ENCODE results near the gene LPIN1.
"Not testable (repeated sequence)": the region's sequence is repeated elsewhere in the genome, so short reads cannot be mapped to it uniquely, and the experiment has no call there.

LPIN1 gene

DNA sequence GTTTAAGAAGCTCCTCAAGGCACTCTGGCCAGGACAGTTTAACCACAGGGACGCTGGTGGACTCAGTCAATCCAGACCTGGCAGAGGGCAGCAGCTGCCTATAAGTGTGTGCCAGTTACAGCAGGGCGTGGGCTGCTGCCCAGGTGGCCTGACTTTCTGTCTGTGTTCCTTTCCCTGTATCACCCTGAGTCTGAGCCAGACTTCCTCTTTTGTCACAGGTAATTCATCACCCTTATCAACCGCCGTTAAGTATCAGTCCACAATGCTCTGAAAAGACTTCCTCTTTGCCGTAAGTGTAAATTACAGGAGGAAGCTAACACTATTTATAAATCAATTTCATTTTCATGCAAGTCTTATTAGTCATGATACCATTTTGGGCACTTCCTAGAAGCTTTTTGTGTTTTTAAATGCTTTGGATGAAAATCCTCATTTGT lies 7.0 kb downstream of the LPIN1 start:
- Histone ChIP-seq H3K4me3 (ENCODE audit: low read length) (no peak overlapping the region), H2AFZ (ENCODE audit: low read depth, low read length) (no peak overlapping the region), H3K36me3 (ENCODE audit: insufficient read depth, low read length) (no peaks in the 10 kb centered on the region), H3K27me3 (ENCODE audit: insufficient read depth, low read length) (no peaks in the 10 kb centered on the region), H3K4me1 (ENCODE audit: insufficient read depth, low read length) (peaks cover 26% of the 10 kb centered on the region), H3K9me3 (ENCODE audit: low read length) (no peaks in the 10 kb centered on the region)

DNA sequence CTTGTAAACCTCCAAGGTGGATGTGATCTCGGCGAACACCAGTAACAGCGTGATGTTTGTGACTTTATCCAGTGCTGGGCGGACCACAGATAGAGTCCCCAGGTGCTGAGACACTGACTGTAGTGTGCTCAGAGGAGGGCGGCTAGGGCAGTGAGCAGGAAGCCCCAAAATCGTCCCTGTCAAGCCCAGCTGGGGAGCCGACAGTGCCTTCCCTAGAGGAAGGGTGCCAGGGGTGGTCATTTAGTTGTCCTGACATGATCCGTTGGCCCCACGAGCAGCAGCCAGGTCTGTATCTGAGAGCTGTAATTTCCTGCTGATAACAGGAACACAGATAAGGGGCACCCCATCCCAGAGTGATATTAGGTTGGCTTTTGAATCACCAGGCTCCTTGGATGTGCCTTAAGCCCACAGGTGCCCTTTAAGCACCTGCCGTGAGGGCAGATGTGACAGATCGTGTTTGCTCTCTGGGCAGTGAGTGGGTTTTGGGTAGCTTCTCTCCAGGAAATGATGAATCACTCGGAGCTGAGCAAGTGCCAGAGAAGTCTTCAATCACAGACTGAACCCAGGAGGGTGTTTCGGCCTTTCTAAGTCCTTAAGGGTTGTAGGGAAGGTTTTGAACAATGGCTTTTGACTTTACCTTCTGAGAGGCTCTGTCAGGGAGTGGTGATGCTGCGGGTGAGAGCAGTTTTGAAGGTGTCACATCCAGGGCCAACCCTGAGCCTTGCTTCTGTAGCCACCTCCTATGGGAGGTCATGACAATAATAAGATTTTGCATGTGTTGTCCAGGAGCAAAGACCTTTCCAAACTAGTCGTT lies 7.7 kb downstream of the LPIN1 start:
- Histone ChIP-seq H3K4me3 (ENCODE audit: low read length) (no peak overlapping the region), H3K4me1 (ENCODE audit: insufficient read depth, low read length) (peaks cover 21% of the 10 kb centered on the region), H3K36me3 (ENCODE audit: insufficient read depth, low read length) (no peaks in the 10 kb centered on the region)

GRCh38 chr2:11754700-11755015 lies 8.2 kb downstream of the LPIN1 start:
- Histone ChIP-seq H3K4me1 (ENCODE audit: insufficient read depth, low read length) (peaks cover 15% of the 10 kb centered on the region), H3K4me3 (ENCODE audit: low read length) (no peak overlapping the region), H3K36me3 (ENCODE audit: insufficient read depth, low read length) (no peaks in the 10 kb centered on the region), H3K9me3 (ENCODE audit: low read length) (no peaks in the 10 kb centered on the region), H2AFZ (ENCODE audit: low read depth, low read length) (no peak overlapping the region), H3K27me3 (ENCODE audit: insufficient read depth, low read length) (no peaks in the 10 kb centered on the region)

More for the DNA sequence above, 7.7 kb downstream of the LPIN1 start:
- Histone ChIP-seq H3K27me3 (ENCODE audit: insufficient read depth, low read length) (no peaks in the 10 kb centered on the region), H2AFZ (ENCODE audit: low read depth, low read length) (no peak overlapping the region), H3K9me3 (ENCODE audit: low read length) (no peaks in the 10 kb centered on the region)

- Histone ChIP-seq H3K36me3 (ENCODE audit: insufficient read depth, low read length) (no peaks in the 10 kb centered on the region), H3K4me1 (ENCODE audit: insufficient read depth, low read length) (peaks cover 8% of the 10 kb centered on the region)
Observed at GRCh38 chr2:11757101-11757500, 10.7 kb downstream of the LPIN1 start.

DNA sequence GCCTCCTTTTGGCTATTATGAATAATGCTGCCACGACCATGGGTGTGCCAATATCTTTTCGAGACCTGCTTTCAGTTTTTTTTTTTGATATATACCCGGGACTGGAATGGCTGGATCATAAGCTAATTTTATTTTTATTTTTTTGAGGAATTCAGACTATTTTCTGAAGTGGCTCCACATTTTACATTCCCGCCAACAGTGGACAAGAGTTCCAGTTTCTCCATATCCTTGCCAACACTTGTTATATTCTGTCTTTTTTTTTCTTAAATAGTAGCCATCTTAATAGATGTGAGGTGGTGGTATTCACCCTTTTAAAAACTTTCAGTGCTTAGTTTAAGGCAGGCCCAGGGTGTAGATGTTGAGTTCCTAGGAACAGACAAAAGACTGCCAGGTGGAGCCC lies 11.8 kb downstream of the LPIN1 start:
- peaks cover 3% of the 10 kb centered on the region for H3K9me3 ChIP-seq (ENCODE audit: low read length)
- no peak overlapping the region for H3K4me3 ChIP-seq (ENCODE audit: low read length)
- H3K36me3 ChIP-seq (ENCODE audit: insufficient read depth, low read length), result no peaks in the 10 kb centered on the region
- H2AFZ ChIP-seq (ENCODE audit: low read depth, low read length), result no peak overlapping the region
- H3K27me3 ChIP-seq (ENCODE audit: insufficient read depth, low read length), result no peaks in the 10 kb centered on the region
- H3K4me1 ChIP-seq (ENCODE audit: insufficient read depth, low read length), result peaks cover 3% of the 10 kb centered on the region

More at GRCh38 chr2:11757101-11757500, 10.7 kb downstream of the LPIN1 start:
- no peak overlapping the region for H2AFZ ChIP-seq (ENCODE audit: low read depth, low read length)
- no peaks in the 10 kb centered on the region for H3K9me3 ChIP-seq (ENCODE audit: low read length)
- no peak overlapping the region for H3K4me3 ChIP-seq (ENCODE audit: low read length)
- H3K27me3 ChIP-seq (ENCODE audit: insufficient read depth, low read length), result no peaks in the 10 kb centered on the region

GRCh38 chr2:11758647-11759046 lies 12.2 kb downstream of the LPIN1 start:
- H3K27me3 ChIP-seq (ENCODE audit: insufficient read depth, low read length), result no peaks in the 10 kb centered on the region
- no peak overlapping the region for H3K4me3 ChIP-seq (ENCODE audit: low read length)
- no peaks in the 10 kb centered on the region for H3K4me1 ChIP-seq (ENCODE audit: insufficient read depth, low read length)
- peaks cover 3% of the 10 kb centered on the region for H3K9me3 ChIP-seq (ENCODE audit: low read length)
- H2AFZ ChIP-seq (ENCODE audit: low read depth, low read length), result no peak overlapping the region
- no peaks in the 10 kb centered on the region for H3K36me3 ChIP-seq (ENCODE audit: insufficient read depth, low read length)

GRCh38 chr2:11759182-11759975 lies 12.9 kb downstream of the LPIN1 start:
- H3K36me3 ChIP-seq (ENCODE audit: insufficient read depth, low read length); H3K4me1 ChIP-seq (ENCODE audit: insufficient read depth, low read length); H3K9me3 ChIP-seq (ENCODE audit: low read length); H3K4me3 ChIP-seq (ENCODE audit: low read length); H3K27me3 ChIP-seq (ENCODE audit: insufficient read depth, low read length); H2AFZ ChIP-seq (ENCODE audit: low read depth, low read length): not testable (repeated sequence)

- Histone ChIP-seq H3K4me3 (ENCODE audit: low read length) (no peak overlapping the region), H3K36me3 (ENCODE audit: insufficient read depth, low read length) (peaks cover 13% of the 10 kb centered on the region), H3K27me3 (ENCODE audit: insufficient read depth, low read length) (no peaks in the 10 kb centered on the region), H2AFZ (ENCODE audit: low read depth, low read length) (no peak overlapping the region), H3K4me1 (ENCODE audit: insufficient read depth, low read length) (no peaks in the 10 kb centered on the region), H3K9me3 (ENCODE audit: low read length) (peaks cover 14% of the 10 kb centered on the region)
Observed at GRCh38 chr2:11761259-11761658, 14.8 kb downstream of the LPIN1 start.

GRCh38 chr2:11762031-11762430 lies 15.6 kb downstream of the LPIN1 start:
- no peaks in the 10 kb centered on the region for H3K4me1 ChIP-seq (ENCODE audit: insufficient read depth, low read length)
- H3K4me3 ChIP-seq (ENCODE audit: low read length), result no peak overlapping the region
- H3K9me3 ChIP-seq (ENCODE audit: low read length), result peaks cover 14% of the 10 kb centered on the region
- peaks cover 20% of the 10 kb centered on the region for H3K36me3 ChIP-seq (ENCODE audit: insufficient read depth, low read length)
- no peaks in the 10 kb centered on the region for H3K27me3 ChIP-seq (ENCODE audit: insufficient read depth, low read length)
- H2AFZ ChIP-seq (ENCODE audit: low read depth, low read length), result no peak overlapping the region

DNA sequence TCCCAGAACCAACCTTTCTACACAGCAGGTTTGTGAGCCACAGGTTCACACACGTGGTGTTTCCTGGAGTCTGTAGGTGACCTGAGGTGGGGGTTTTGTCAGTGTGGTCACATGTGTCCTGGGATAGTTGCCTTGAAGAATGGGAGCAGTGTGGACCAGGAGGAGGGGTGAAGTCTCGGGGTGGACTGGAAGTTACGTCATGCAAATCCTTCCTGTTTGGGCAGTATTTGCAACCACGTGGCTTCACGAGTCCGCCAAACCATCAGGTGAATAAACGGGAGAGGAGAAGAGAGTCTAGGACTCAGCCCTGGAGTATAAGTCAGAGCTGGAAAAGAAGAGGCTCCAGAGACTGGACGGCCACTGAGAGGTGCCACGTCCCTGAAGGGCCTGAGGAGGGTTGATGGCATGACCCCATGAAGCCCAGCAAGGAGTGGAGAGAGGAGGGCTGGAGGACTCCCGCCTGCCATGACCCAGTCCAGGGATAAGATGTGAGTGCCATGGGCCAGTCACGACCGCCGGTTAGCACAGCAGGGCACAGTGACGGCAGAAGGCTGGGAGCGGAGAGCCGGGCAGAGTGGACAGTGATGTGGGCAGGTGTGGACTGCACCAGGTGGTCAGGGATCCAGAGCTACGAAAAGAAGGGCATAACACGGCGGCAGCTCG lies 16.5 kb downstream of the LPIN1 start:
- H3K4me3 ChIP-seq (ENCODE audit: low read length), result no peak overlapping the region
- H3K27me3 ChIP-seq (ENCODE audit: insufficient read depth, low read length), result no peaks in the 10 kb centered on the region
- H3K9me3 ChIP-seq (ENCODE audit: low read length), result peaks cover 19% of the 10 kb centered on the region
- no peak overlapping the region for H2AFZ ChIP-seq (ENCODE audit: low read depth, low read length)
- no peaks in the 10 kb centered on the region for H3K4me1 ChIP-seq (ENCODE audit: insufficient read depth, low read length)
- H3K36me3 ChIP-seq (ENCODE audit: insufficient read depth, low read length), result peaks cover 29% of the 10 kb centered on the region

DNA sequence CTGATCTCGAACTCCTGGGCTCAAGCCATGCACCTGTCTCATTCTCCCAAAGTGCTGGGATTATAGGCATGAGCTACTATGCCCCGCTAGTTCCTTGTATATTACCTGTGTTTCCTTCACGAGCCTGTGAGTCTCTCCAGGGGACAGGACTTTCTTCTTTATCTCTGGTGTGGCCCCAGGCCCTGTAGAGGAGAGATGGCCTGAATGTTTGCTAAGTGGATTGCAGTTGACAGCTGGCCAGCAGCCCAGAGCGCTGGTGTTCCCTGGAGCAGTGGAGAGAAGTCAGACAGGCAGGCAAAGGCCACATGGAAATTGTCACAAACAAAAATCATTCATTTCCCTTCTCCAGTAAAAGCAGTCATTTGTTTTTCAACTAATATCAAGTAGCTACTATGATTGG lies 17.9 kb downstream of the LPIN1 start:
- no peak overlapping the region for H2AFZ ChIP-seq (ENCODE audit: low read depth, low read length)
- no peak overlapping the region for H3K4me3 ChIP-seq (ENCODE audit: low read length)
- H3K9me3 ChIP-seq (ENCODE audit: low read length), result peaks cover 20% of the 10 kb centered on the region
- H3K27me3 ChIP-seq (ENCODE audit: insufficient read depth, low read length), result no peaks in the 10 kb centered on the region
- H3K4me1 ChIP-seq (ENCODE audit: insufficient read depth, low read length), result no peaks in the 10 kb centered on the region
- H3K36me3 ChIP-seq (ENCODE audit: insufficient read depth, low read length), result peaks cover 29% of the 10 kb centered on the region

- Histone ChIP-seq H2AFZ (ENCODE audit: low read depth, low read length) (no peak overlapping the region), H3K9me3 (ENCODE audit: low read length) (peaks cover 20% of the 10 kb centered on the region), H3K4me1 (ENCODE audit: insufficient read depth, low read length) (no peaks in the 10 kb centered on the region), H3K4me3 (ENCODE audit: low read length) (no peak overlapping the region), H3K36me3 (ENCODE audit: insufficient read depth, low read length) (peaks cover 33% of the 10 kb centered on the region), H3K27me3 (ENCODE audit: insufficient read depth, low read length) (no peaks in the 10 kb centered on the region)
Observed at GRCh38 chr2:11764920-11765319, 18.5 kb downstream of the LPIN1 start.

- peaks cover 36% of the 10 kb centered on the region for H3K36me3 ChIP-seq (ENCODE audit: insufficient read depth, low read length)
- H3K9me3 ChIP-seq (ENCODE audit: low read length), result peaks cover 20% of the 10 kb centered on the region
- H3K4me1 ChIP-seq (ENCODE audit: insufficient read depth, low read length), result no peaks in the 10 kb centered on the region
- H3K27me3 ChIP-seq (ENCODE audit: insufficient read depth, low read length), result no peaks in the 10 kb centered on the region
- no peak overlapping the region for H3K4me3 ChIP-seq (ENCODE audit: low read length)
- H2AFZ ChIP-seq (ENCODE audit: low read depth, low read length), result no peak overlapping the region
Observed at GRCh38 chr2:11765501-11765900, 19.1 kb downstream of the LPIN1 start.
